ENCODE data around the gene AJAP1. TPM values are rescaled to one million over a fixed set of nuclear protein-coding genes. Genes with fewer than 3 reads are reported as not detected.

The AJAP1 gene
- total and polyA plus RNA-seq, 10 of the 15 experiments (the other 5 are each of a cell fraction or from before 2014, with no cell fraction given): not detected

GRCh38 chr1:4796161-4797015 is 142.0 kb downstream of the AJAP1 start (continued):
- TF ChIP-seq, protein P1, sequence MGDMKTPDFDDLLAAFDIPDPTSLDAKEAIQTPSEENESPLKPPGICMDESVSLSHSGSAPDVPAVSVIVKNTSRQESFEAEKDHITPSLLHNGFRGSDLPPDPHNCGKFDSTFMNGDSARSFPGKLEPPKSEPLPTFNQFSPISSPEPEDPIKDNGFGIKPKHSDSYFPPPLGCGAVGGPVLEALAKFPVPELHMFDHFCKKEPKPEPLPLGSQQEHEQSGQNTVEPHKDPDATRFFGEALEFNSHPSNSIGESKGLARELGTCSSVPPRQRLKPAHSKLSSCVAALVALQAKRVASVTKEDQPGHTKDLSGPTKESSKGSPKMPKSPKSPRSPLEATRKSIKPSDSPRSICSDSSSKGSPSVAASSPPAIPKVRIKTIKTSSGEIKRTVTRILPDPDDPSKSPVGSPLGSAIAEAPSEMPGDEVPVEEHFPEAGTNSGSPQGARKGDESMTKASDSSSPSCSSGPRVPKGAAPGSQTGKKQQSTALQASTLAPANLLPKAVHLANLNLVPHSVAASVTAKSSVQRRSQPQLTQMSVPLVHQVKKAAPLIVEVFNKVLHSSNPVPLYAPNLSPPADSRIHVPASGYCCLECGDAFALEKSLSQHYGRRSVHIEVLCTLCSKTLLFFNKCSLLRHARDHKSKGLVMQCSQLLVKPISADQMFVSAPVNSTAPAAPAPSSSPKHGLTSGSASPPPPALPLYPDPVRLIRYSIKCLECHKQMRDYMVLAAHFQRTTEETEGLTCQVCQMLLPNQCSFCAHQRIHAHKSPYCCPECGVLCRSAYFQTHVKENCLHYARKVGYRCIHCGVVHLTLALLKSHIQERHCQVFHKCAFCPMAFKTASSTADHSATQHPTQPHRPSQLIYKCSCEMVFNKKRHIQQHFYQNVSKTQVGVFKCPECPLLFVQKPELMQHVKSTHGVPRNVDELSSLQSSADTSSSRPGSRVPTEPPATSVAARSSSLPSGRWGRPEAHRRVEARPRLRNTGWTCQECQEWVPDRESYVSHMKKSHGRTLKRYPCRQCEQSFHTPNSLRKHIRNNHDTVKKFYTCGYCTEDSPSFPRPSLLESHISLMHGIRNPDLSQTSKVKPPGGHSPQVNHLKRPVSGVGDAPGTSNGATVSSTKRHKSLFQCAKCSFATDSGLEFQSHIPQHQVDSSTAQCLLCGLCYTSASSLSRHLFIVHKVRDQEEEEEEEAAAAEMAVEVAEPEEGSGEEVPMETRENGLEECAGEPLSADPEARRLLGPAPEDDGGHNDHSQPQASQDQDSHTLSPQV (IDR thresholded peaks at IDR 0.05): no peak
- no peak for TF ChIP-seq ZBTB4 (CRISPR knock-in tag; IDR thresholded peaks at IDR 0.05)
- no peak for TF ChIP-seq SREBF1 (IDR thresholded peaks at IDR 0.05; ENCODE audit: low read length)
- TF ChIP-seq TBL1XR1 (IDR thresholded peaks at IDR 0.05; ENCODE audit: low read depth, low read length): 0 out of 2 replicates have a peak, but pooled peaks have one; percentile 30
- TF ChIP-seq KDM1A (IDR thresholded peaks at IDR 0.05; ENCODE audit: borderline replicate concordance): no peak
- peak; percentile 43; the same call in 1 of the 2 replicates for TF ChIP-seq MEF2A (IDR thresholded peaks at IDR 0.05; ENCODE audit: insufficient read depth, low read depth, low read length)
- TF ChIP-seq HDAC2 (IDR thresholded peaks at IDR 0.05): no peak
- TF ChIP-seq POLR2AphosphoS2 (IDR thresholded peaks at IDR 0.05; ENCODE audit: low read depth, low read length): no peak
- no peak for TF ChIP-seq SMC3 (IDR thresholded peaks at IDR 0.05; ENCODE audit: borderline replicate concordance, low read length)
- TF ChIP-seq MXI1 (IDR thresholded peaks at IDR 0.05; ENCODE audit: low read depth, low read length): 0 out of 2 replicates have a peak, but pooled peaks have one; percentile 29
- TF ChIP-seq CREM (IDR thresholded peaks at IDR 0.05; ENCODE audit: low read depth): no peak
- TF ChIP-seq ZBED1 (IDR thresholded peaks at IDR 0.05; ENCODE audit: borderline replicate concordance): no peak
- no peak for TF ChIP-seq BHLHE40 (IDR thresholded peaks at IDR 0.05; ENCODE audit: borderline replicate concordance in 1 of 2, low read depth in 2 of 2, low read length in 1 of 2)
- no peak for TF ChIP-seq NR2C2 (IDR thresholded peaks at IDR 0.05; ENCODE audit: borderline replicate concordance, control insufficient read depth, insufficient read length, low read depth)
- TF ChIP-seq, protein P2, sequence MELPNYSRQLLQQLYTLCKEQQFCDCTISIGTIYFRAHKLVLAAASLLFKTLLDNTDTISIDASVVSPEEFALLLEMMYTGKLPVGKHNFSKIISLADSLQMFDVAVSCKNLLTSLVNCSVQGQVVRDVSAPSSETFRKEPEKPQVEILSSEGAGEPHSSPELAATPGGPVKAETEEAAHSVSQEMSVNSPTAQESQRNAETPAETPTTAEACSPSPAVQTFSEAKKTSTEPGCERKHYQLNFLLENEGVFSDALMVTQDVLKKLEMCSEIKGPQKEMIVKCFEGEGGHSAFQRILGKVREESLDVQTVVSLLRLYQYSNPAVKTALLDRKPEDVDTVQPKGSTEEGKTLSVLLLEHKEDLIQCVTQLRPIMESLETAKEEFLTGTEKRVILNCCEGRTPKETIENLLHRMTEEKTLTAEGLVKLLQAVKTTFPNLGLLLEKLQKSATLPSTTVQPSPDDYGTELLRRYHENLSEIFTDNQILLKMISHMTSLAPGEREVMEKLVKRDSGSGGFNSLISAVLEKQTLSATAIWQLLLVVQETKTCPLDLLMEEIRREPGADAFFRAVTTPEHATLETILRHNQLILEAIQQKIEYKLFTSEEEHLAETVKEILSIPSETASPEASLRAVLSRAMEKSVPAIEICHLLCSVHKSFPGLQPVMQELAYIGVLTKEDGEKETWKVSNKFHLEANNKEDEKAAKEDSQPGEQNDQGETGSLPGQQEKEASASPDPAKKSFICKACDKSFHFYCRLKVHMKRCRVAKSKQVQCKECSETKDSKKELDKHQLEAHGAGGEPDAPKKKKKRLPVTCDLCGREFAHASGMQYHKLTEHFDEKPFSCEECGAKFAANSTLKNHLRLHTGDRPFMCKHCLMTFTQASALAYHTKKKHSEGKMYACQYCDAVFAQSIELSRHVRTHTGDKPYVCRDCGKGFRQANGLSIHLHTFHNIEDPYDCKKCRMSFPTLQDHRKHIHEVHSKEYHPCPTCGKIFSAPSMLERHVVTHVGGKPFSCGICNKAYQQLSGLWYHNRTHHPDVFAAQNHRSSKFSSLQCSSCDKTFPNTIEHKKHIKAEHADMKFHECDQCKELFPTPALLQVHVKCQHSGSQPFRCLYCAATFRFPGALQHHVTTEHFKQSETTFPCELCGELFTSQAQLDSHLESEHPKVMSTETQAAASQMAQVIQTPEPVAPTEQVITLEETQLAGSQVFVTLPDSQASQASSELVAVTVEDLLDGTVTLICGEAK (IDR thresholded peaks at IDR 0.05; ENCODE audit: borderline replicate concordance): no peak
